GM12878 (cell line): ENCODE data around the gene MAX. TPM values are rescaled to one million over a fixed set of nuclear protein-coding genes. Genes with fewer than 3 reads are reported as not detected.

Experiments used
- ATAC-seq: fragments of 200-7000 bp; cut with Tn5 transposase; 3 replicates; pipeline ENCODE4 v1.9.1; 2020; ENCODE audit warnings: mild to moderate bottlenecking, moderate library complexity
- BruUV-seq: library from RNA; stranded (reverse); fragments of 400-500 nt; replicated peaks from 2 replicates; lab custom pipeline; 2021; lab: Mats Ljungman, UMichigan
- CTCF ChIA-PET: fragments of 300-600 bp; sonication (Branson Sonifier 250); formaldehyde crosslinking; extraction: SDS; loops from one replicate; lab custom pipeline; 2021; ENCODE audit warnings: inconsistent platforms; lab: Yijun Ruan, JAX
- POLR2A ChIA-PET: fragments of 350-600 bp; formaldehyde crosslinking; extraction: SDS; loops from one replicate; lab custom pipeline; 2021; ENCODE audit warnings: inconsistent platforms; lab: Charles Lee
- RAD21 ChIA-PET: fragments of 300-600 bp; sonication (Branson Sonifier 250); formaldehyde crosslinking; loops from one replicate; lab custom pipeline; 2023; ENCODE audit warnings: antibody characterized with exemption; ENCODE audit not compliant: unreplicated experiment; lab: Charles Lee
- SMC1A ChIA-PET: fragments of 300-600 bp; sonication (Branson Sonifier 250); formaldehyde crosslinking; loops from one replicate; lab custom pipeline; 2023; ENCODE audit not compliant: unreplicated experiment, uncharacterized antibody; lab: Charles Lee
- DNase-seq: peaks from one replicate; pipeline ENCODE4 v3.0.0-alpha.2; 2011; ENCODE audit warnings: low read depth, low spot score
- FAIRE-seq: peaks from 3 replicates; lab custom pipeline; 2011; peaks lifted over from hg19 to GRCh38; lab: Jason Lieb, UNC
- H2AFZ ChIP-seq: 2 replicates; pipeline ENCODE4 v1.6.0; 2011; ENCODE audit warnings: low read depth, low read length, control low read depth; ENCODE audit not compliant: control insufficient read depth
- H3K27ac ChIP-seq: 2 replicates; pipeline ENCODE4 v1.5.1; 2011; ENCODE audit warnings: control low read depth; ENCODE audit not compliant: control insufficient read depth, insufficient read depth
- H3K27me3 ChIP-seq, 2 experiments: replicated peaks in 1 of 2; 2 replicates each; pipeline versions ENCODE4 v1.6.0 to v1.6.1; 2011; ENCODE audit warnings: low read length in 1 of 2; ENCODE audit not compliant: control insufficient read depth in 2 of 2, insufficient read depth in 2 of 2
- H3K36me3 ChIP-seq, 2 experiments: 2 replicates each; pipeline ENCODE4 v1.5.1; 2011; ENCODE audit warnings: low read length in 1 of 2; ENCODE audit not compliant: control insufficient read depth in 2 of 2, insufficient read depth in 2 of 2
- H3K4me1 ChIP-seq: 2 replicates; pipeline ENCODE4 v1.6.1; 2011; ENCODE audit warnings: mild to moderate bottlenecking, low read length, moderate library complexity, mixed read lengths; ENCODE audit not compliant: control insufficient read depth, insufficient read depth
- H3K4me2 ChIP-seq: 2 replicates; pipeline ENCODE4 v1.6.0; 2011; ENCODE audit warnings: control low read depth; ENCODE audit not compliant: control insufficient read depth, insufficient read depth
- H3K4me3 ChIP-seq: fragments of 200-600 bp; sonication (generic); 2 replicates; pipeline ENCODE4 v1.5.1; 2016
- H3K79me2 ChIP-seq: 2 replicates; pipeline ENCODE4 v1.6.0; 2011; ENCODE audit warnings: low read length; ENCODE audit not compliant: control insufficient read depth, insufficient read depth
- H3K9ac ChIP-seq: 2 replicates; pipeline ENCODE4 v1.8.0; 2011; ENCODE audit warnings: low read length, control low read depth, mixed read lengths; ENCODE audit not compliant: control insufficient read depth, insufficient read depth
- H3K9me3 ChIP-seq: replicated peaks from 3 replicates; pipeline ENCODE4 v1.5.1; 2011; ENCODE audit warnings: mild to moderate bottlenecking, low read length; ENCODE audit not compliant: control insufficient read depth, insufficient read depth
- H4K20me1 ChIP-seq: 2 replicates; pipeline ENCODE4 v1.6.0; 2011; ENCODE audit not compliant: control insufficient read depth, insufficient read depth
- ASH2L ChIP-seq: fragments of 300-600, 200-600 bp; sonication (generic); IDR thresholded peaks from 2 replicates; pipeline ENCODE4 v1.6.1; 2017; ENCODE audit warnings: low read depth, mild to moderate bottlenecking, borderline replicate concordance
- CTCF ChIP-seq, 3 experiments: IDR thresholded peaks in 2 of 3; conservative IDR thresholded peaks in 1 of 3; 2 replicates each; pipeline ENCODE4 v1.5.1; 2011; ENCODE audit warnings: low read depth in 3 of 3, low read length in 3 of 3, mild to moderate bottlenecking in 3 of 3, control low read depth in 2 of 3, moderate library complexity in 2 of 3, inconsistent platforms in 1 of 3, mixed read lengths in 1 of 3; ENCODE audit not compliant: control insufficient read depth in 2 of 3, insufficient read depth in 1 of 3; ENCODE audit errors: extremely low read depth in 1 of 3
- EZH2 ChIP-seq: IDR thresholded peaks from 2 replicates; pipeline ENCODE4 v1.6.1; 2012; ENCODE audit warnings: low read depth, mild to moderate bottlenecking, control low read depth, inconsistent platforms, low read length, borderline replicate concordance; ENCODE audit not compliant: control insufficient read depth
- LARP7 ChIP-seq: fragments of 450-650 bp; IDR thresholded peaks from 2 replicates; pipeline ENCODE4 v1.6.1; 2017; ENCODE audit warnings: mild to moderate bottlenecking
- MTA2 ChIP-seq: fragments of 450-650 bp; IDR thresholded peaks from 2 replicates; pipeline ENCODE4 v1.6.1; 2016; ENCODE audit warnings: low read depth, mild to moderate bottlenecking, moderate library complexity
- NFXL1 ChIP-seq: fragments of 450-650 bp; IDR thresholded peaks from 2 replicates; pipeline ENCODE4 v1.6.1; 2017; ENCODE audit warnings: antibody characterized with exemption, mild to moderate bottlenecking, borderline replicate concordance
- NKRF ChIP-seq: fragments of 450-650 bp; conservative IDR thresholded peaks from 2 replicates; pipeline ENCODE4 v1.6.1; 2017; ENCODE audit warnings: mild to moderate bottlenecking, moderate library complexity
- PBX3 ChIP-seq: IDR thresholded peaks from 2 replicates; pipeline ENCODE4 v1.6.1; 2011; ENCODE audit warnings: mild to moderate bottlenecking, low read depth, low read length, moderate library complexity; ENCODE audit not compliant: insufficient replicate concordance
- PKNOX1 ChIP-seq: fragments of 450-650 bp; IDR thresholded peaks from 2 replicates; pipeline ENCODE4 v1.6.1; 2016; ENCODE audit warnings: mild to moderate bottlenecking
- POLR2AphosphoS5 ChIP-seq: IDR thresholded peaks from 2 replicates; pipeline ENCODE4 v1.6.1; 2011; ENCODE audit warnings: mild to moderate bottlenecking, low read length, inconsistent platforms
- POU2F2 ChIP-seq: IDR thresholded peaks from 3 replicates; pipeline ENCODE4 v1.6.1; 2011; ENCODE audit warnings: low read depth, mild to moderate bottlenecking, low read length, borderline replicate concordance
- SIX5 ChIP-seq: IDR thresholded peaks from 2 replicates; pipeline ENCODE4 v1.6.1; 2011; ENCODE audit warnings: mild to moderate bottlenecking, low read depth, low read length, moderate library complexity; ENCODE audit not compliant: severe bottlenecking
- SREBF2 ChIP-seq: IDR thresholded peaks from 2 replicates; pipeline ENCODE4 v1.6.1; 2012; ENCODE audit warnings: mild to moderate bottlenecking, low read length
- SUPT20H ChIP-seq: IDR thresholded peaks from 2 replicates; pipeline ENCODE4 v1.6.1; 2011; ENCODE audit warnings: low read depth, mild to moderate bottlenecking, low read length, moderate library complexity, borderline replicate concordance; ENCODE audit not compliant: control insufficient read depth
- ZNF217 ChIP-seq: fragments of 450-650 bp; IDR thresholded peaks from 2 replicates; pipeline ENCODE4 v1.6.1; 2017; ENCODE audit warnings: antibody characterized with exemption, mild to moderate bottlenecking
- WGBS: methylation state at CpG from one replicate; pipeline ENCODE4 v1.1.6; 2016; ENCODE audit warnings: low lambda C conversion rate; ENCODE audit not compliant: insufficient replicate concordance, insufficient coverage; ENCODE audit errors: missing lambda C conversion rate; 5-methylcytosine and 5-hydroxymethylcytosine counted together
- in situ Hi-C: fragments of 300-500 bp; cut with MboI; formaldehyde crosslinking; loops from 9 replicates; pipeline ENCODE4 v1.14.3; 2018; ENCODE audit warnings: mixed read lengths
- intact Hi-C: fragments of 100-400 bp; cut with micrococcal nuclease; formaldehyde crosslinking; loops from one replicate; pipeline ENCODE4 v1.14.2; 2022; ENCODE audit not compliant: unreplicated experiment
- polyA plus RNA-seq, 11 experiments: library from polyadenylated mRNA; depleted of rRNA in 4 of 11; unstranded in 6 of 11; stranded (reverse) in 5 of 11; fragments of >200 nt; fragmentation: Nextera tagmentation in 4 of 11; fragmentation: Illumina TruSeq in 1 of 11; extraction: Ambion mirVana in 4 of 11; extraction: Trizol in 1 of 11; gene quantifications; 1 replicate in 1 of 11; 2 replicates in 10 of 11; pipeline versions ENCODE4 v1.2.1 to v1.2.3, GENCODE V29; 2011 to 2016; ENCODE audit warnings: inconsistent platforms in 2 of 11, missing spikeins in 2 of 11, low read depth in 1 of 11
- total RNA-seq, 4 experiments: library from RNA; depleted of rRNA in 3 of 4; stranded (reverse); fragments of >200 nt in 3 of 4; fragmentation: Illumina TruSeq in 1 of 4; extraction: Trizol in 1 of 4; gene quantifications; 2 replicates each; pipeline versions ENCODE4 v1.2.1 to v1.2.3, GENCODE V29; 2013 to 2021

Gene MAX
- total and polyA plus RNA-seq, 10 of the 15 experiments (the other 5 are each of a cell fraction or from before 2014, with no cell fraction given), result 21.5 to 122 (median 67.5) TPM

- no peak for FAIRE-seq
- Histone ChIP-seq H3K4me3 (no peak overlapping the region), H3K36me3 (no peaks in the 10 kb centered on the region), H2AFZ (no peak overlapping the region), H3K4me1 (no peaks in the 10 kb centered on the region), H3K27ac (no peak overlapping the region), H3K9me3 (no peaks in the 10 kb centered on the region), H3K9ac (no peak overlapping the region), H3K27me3 (no peaks in the 10 kb centered on the region), H3K4me2 (no peak overlapping the region), H4K20me1 (no peaks in the 10 kb centered on the region), H3K79me2 (no peaks in the 10 kb centered on the region)
- intact Hi-C loops (no loop called here), in situ Hi-C loops (no loop called here)
- no peak for TF ChIP-seq NKRF
- no peak for TF ChIP-seq SREBF2
- TF ChIP-seq POLR2AphosphoS5, result no peak
- no peak for TF ChIP-seq PBX3
- TF ChIP-seq MTA2, result no peak
- TF ChIP-seq PKNOX1, result no peak
- TF ChIP-seq ASH2L, result no peak
- TF ChIP-seq EZH2, result no peak
- TF ChIP-seq SUPT20H, result no peak
- TF ChIP-seq NFXL1, result no peak
- TF ChIP-seq POU2F2, result no peak
- TF ChIP-seq SIX5, result no peak
- TF ChIP-seq CTCF (IDR thresholded peaks at IDR 0.05 in 2 of 3, conservative IDR thresholded peaks at IDR 0.05 in 1 of 3; ENCODE audit: control insufficient read depth in 2 of 3, extremely low read depth in 1 of 3, insufficient read depth in 1 of 3, low read depth in 3 of 3, low read length in 3 of 3), result no peak
- no peak for TF ChIP-seq LARP7
- TF ChIP-seq ZNF217, result no peak
- ChIA-PET RAD21 (no interaction called here), CTCF (interaction anchor here (1.2 kb wide), 1 partner anchor 27 kb away, joined by 3 read pairs; no protein-coding TSS in a partner anchor), SMC1A (no interaction called here), POLR2A (no interaction called here)
- DNase-seq, result no peak
- BruUV-seq, result no TSS peak
- no peak for ATAC-seq
- WGBS, result 61% methylated on average over 5 of the region's 5 CpGs
Measured at GRCh38 chr14:65141523-65141922, 39.2 kb upstream of the MAX start.
